ENCODE data around the gene IFNA7.
"Not testable (repeated sequence)": the region's sequence is repeated elsewhere in the genome, so short reads cannot be mapped to it uniquely, and the experiment has no call there.

The IFNA7 gene

DNA sequence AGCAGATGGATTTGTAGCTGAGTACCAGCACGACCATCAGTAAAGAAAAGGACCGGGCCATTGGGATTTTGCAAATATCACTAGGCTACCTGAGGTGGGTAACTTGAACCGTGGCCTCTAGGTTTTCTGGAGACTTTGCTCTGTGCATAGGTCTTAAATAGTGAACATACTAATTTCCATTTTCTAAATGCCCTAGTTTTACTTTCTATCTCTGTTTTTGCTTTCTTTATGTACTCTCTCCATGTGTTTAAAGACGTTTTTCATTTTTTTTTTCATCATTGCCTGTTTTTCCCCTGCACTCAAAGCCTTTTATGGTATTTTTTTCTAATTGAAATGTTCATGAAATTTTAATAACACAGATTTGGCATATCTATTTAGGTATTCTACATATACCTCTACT, at the start of gene IFNA7:
Gene IFNA7, minus strand, starts transcription at position 101 of the 400 bp plus-strand sequence. Its CDS starts 40 bp downstream, at position 61.
- not testable (repeated sequence) for DNase-seq

DNA sequence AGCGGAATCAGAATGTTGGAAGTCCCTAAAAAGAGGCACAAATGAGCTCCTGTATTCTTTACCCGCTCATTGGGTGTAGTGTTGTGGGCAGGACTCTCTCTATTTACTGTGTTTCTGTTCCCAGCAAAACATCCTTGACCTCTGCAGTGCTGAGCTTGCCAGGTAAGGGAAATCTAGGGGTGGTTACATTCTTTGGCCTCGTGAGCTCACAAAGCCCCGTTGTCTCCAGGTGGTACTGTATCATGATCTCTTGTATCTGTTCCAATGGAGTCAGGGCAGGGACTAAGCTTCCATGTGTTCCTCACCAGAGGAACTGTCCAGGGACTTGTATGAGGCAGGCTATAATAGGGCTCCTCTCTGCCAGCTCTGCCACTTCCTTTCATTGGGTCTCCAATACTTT, 49.6 kb upstream of the IFNA7 start:
- no peak for DNase-seq

DNA sequence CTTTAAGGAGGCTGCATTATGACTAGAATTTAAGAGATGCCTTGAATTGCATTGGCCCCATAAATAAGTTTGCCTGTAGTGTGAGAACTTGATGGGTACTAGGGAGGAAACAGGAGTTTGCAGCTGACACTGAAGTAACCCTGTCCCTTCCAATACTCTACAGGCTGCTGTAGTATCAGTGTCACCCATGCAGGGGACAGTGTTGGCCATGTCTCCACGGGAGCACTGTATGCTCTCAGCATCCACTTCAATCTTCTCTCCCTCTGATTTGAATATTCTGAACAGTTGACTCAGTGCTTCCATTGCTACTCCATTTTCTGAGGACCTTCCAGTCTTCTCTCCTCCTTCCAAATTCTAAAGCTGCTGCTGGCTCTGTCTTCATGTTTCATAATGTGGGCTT, 49.2 kb upstream of the IFNA7 start:
- DNase-seq = no peak

- no peak for DNase-seq
Observed at GRCh38 chr9:21244836-21245235, 42.8 kb upstream of the IFNA7 start.

- no peak for DNase-seq
Observed at GRCh38 chr9:21239911-21240310, 37.9 kb upstream of the IFNA7 start, which contains the start of gene IFNA14. IFNA14 (minus strand) TSS chr9:21240005; CDS start chr9:21239935, 70 bp downstream.

DNA sequence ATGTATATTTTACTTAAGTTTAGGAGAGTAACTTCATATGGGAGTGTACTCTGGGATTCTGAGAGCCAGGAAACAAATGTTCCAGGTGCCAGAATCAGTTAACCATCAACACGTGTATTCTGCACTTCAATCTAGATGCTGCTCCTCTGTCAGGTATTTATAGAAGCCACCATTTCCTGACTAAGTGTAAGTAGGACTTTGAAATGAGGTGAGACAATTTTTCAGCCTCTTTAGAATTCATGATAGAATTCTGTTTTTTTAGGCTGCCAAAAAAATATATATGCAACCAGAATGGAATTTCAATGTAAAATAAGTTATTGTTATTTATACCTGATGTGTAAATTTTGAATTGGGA, 34.3 kb upstream of the IFNA7 start:
- not testable (repeated sequence) for DNase-seq

DNA sequence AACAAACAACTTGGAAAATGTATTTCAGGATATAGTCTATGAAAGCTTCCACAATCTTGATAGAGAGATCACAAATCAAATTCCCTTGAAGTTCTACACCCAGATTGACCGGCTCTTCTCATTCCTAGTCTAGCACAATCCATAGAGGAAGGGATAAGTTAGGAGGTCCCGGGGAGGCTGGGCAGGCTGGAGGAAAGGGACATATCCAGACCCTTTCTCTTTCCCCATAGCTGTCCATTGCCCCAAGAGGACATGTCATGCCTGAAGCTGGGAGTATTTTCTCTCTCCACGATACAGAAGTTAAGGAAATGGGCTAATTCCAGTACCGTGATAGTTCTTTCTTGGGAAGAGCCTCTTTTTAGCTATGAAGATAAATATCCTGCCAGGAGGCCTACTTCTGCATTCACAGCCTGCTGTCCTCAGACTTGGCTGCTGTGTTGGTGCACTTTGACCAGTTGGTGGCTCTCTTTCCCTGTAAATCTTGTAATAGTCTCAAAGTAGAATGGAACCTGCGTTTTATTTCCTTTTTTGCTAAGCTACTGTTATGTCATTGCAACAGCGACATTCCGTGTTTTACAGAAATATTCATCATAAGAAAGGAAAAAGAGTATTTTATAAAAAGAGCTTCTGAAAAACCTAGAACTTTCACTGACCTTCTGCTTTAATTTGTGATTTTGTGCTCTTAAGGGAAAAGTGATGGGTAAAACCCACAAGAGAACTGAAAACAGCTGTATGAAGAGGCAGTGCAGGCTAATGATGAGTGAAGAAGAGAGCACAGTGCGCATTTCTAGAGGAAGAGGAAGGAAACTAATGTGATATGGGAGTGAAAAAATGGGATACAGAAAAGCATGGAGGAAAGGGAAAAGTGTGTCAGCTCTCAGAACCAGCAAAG, 33.7 kb upstream of the IFNA7 start:
- DNase-seq = not testable (repeated sequence)

DNA sequence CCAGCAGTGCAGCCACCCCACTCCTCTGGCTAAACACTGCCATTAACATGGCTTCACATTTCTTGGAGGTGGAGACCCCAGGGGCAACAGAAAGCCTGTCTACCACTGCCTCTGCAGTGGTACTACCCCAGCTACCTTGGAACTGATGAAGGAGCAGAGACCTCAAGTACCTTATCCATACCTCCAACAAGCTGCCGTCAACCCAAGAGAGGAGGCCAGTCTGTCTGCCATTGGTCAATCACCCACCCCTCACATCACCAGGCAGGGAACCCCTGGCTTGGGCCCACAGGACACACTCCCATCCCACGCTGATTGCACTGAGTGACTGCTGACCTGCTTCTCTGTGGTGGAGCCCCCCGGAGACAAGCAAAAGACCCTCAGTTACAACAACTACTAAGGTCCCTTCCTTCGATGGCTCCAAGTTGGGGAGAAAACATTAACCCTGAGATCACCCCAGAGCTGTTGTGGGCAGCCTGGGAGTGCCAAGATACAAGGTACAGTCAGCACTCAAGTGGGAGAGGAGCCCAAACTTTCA, 32.2 kb upstream of the IFNA7 start:
- DNase-seq = no peak

DNA sequence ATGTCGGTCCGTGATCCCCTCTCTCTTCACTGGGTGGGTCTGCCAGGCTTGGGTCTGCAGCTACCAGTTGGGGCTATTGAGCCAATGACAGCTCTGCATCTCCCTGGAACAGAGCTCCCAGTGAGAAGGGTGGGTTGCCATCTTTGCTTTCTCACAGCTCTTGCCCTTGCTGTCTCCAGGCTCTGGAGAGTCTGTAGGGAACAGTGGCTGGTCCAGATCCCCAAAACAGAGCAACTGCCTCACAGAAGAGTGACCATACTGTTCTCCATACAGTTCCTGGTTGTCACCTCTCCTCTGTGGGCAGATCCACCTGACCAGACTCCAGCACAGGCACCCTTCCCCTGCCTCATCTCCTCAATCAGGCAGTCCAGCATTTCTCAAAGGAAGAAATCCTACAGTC, 31.3 kb upstream of the IFNA7 start:
- no peak for DNase-seq

- no peak for DNase-seq
Observed at GRCh38 chr9:21228122-21228521, 26.1 kb upstream of the IFNA7 start, which contains the start of gene IFNA17. IFNA17 (minus strand) TSS chr9:21228222; CDS start chr9:21228173, 49 bp downstream.

GRCh38 chr9:21217211-21217610, 15.2 kb upstream of the IFNA7 start, which contains the start of gene IFNA16:
IFNA16 (minus strand) TSS chr9:21217311; CDS start chr9:21217305, 6 bp downstream.
- not testable (repeated sequence) for DNase-seq

DNA sequence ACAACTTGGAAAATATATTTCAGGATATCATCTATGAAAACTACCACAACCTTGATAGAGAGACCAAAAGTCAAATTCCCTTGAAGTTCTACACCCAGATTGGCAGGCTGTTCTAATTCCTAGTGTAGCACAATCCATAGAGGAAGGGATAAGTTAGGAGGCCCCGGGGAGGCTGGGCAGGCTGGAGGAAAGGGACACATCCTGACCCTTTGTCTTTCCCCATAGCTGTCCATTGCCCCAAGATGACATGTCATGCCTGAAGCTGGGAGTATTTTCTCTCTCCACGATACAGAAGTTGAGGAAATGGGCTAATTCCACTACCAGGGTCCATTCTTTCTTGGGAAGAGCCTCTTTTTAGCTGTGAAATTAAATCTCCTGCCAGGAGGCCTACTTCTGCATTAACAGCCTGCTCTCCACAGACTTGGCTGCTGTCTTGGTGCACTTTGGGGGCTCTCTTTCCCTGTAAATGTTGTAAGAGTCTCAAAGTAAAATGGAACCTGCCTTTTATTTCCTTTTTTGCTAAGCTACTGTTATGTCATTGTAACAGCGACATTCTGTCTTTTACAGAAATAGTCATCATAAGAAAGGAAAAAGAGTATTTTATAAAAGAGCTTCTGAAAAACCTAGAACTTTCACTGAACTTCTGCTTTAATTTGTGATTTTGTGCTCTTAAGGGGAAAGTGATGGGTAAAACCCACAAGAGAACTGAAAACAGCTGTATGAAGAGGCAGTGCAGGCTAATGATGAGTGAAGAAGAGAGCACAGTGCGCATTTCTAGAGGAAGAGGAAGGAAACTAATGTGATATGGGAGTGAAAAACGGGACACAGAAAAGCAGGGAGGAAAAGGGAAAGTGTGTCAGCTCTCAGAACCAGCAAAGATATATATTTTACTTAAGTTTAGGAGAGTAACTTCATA, 11.7 kb upstream of the IFNA7 start:
- DNase-seq = not testable (repeated sequence)

DNA sequence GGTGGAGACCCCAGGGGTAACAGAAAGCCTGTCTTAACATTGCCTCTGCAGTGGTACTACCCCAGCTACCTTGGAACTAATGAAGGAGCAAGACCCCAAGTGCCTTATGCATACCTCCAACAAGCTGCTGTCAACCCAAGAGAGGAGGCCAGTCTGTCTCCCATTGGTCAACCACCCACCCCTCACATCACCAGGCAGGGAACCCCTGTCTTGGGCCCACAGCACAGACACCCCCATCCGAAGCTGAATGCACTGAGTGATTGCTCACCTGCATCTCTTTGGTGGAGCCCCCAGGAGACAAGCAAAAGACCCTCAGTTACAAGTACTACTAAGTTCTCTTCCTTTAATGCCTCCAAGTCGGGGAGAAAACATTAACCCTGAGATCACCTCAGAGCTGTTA, 10.2 kb upstream of the IFNA7 start:
- DNase-seq = not testable (repeated sequence)

DNA sequence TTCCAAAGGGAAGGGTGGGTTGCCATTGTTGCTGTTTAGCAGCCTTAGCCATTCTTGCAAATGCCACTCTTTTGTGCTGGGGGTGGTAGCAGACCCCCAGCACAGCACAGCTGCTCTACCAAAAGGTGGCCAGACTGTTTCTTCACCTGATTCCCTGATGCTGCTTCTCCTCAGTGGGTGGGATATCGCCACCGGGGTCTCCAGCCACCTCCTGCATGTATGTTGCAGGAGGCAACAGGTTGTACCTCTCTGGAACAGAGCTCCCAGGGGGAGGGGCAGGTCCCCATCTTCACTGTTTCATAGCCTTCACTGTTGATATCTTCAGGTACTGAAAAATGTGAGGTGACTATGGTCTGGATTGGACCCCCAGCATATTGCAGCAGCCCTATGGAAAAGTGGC, 8.8 kb upstream of the IFNA7 start:
- not testable (repeated sequence) for DNase-seq

- DNase-seq = no peak
Observed at GRCh38 chr9:21210311-21210710, 8.3 kb upstream of the IFNA7 start.

DNA sequence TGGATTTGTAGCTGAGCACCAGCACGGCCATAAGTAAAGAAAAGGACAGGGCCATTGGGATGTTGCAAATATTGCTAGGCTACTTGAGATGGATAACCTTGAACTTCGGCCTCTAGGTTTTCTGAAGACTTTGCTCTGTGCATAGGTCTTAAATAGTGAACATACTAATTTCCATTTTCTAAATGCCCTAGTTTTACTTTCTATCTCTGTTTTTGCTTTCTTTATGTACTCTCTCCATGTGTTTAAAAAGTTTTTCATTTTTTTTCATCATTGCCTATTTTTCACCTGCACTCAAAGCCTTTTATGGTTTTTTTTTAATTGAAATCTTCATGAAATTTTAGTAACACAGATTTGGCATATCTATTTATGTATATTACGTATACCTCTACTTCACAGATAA, 5.0 kb upstream of the IFNA7 start, which contains the start of gene IFNA10:
Gene IFNA10, minus strand, starts transcription at position 101 of the 400 bp plus-strand sequence. Its CDS starts 46 bp downstream, at position 55.
- DNase-seq = not testable (repeated sequence)

DNA sequence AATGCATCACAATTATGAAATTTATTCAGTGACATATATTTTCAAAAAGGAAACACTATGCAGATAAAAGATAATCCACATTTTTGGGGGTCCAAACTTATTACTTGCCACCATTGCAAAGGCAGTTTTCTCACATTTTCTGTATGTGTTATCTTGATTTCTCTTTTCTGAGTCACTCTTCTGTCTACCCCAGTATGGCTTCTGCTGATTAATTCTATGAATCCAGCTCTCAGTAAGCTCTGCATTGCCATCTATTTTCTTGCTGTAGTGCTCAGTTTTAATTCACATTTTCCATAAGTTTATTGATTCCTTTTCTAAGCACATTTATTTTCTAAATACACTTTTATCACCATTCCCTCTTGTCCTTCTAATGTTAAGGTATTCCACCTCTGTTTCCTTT, 3.2 kb upstream of the IFNA7 start:
- DNase-seq = no peak

DNA sequence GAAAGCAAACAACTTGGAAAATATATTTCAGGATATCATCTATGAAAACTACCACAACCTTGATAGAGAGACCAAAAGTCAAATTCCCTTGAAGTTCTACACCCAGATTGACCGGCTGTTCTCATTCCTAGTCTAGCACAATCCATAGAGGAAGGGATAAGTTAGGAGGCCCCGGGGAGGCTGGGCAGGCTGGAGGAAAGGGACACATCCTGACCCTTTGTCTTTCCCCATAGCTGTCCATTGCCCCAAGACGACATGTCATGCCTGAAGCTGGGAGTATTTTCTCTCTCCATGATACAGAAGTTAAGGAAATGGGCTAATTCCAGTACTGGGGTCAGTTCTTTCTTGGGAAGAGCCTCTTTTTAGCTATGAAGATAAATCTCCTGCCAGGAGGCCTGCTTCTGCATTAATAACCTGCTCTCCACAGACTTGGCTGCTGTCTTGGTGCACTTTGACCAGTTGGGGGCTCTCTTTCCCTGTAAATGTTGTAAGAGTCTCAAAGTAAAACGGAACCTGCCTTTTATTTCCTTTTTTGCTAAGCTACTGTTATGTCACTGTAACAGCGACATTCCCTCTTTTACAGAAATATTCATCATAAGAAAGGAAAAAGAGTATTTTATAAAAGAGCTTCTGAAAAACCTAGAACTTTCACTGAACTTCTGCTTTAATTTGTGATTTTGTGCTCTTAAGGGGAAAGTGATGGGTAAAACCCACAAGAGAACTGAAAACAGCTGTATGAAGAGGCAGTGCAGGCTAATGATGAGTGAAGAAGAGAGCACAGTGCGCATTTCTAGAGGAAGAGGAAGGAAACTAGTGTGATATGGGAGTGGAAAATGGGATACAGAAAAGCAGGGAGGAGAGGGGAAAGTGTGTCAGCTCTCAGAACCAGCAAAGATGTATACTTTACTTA, 6.9 kb downstream of the IFNA7 start:
- not testable (repeated sequence) for DNase-seq

GRCh38 chr9:21187487-21187886, 14.5 kb downstream of the IFNA7 start, which contains the start of gene IFNA4:
IFNA4 (minus strand) TSS chr9:21187587; CDS start chr9:21187531, 56 bp downstream.
- not testable (repeated sequence) for DNase-seq

GRCh38 chr9:21182810-21183736, 18.9 kb downstream of the IFNA7 start:
- DNase-seq = not testable (repeated sequence)

Measured in NCI-H1048 (cell line).